ENCODE results near the gene RARG.
"Not testable (repeated sequence)": the region's sequence is repeated elsewhere in the genome, so short reads cannot be mapped to it uniquely, and the experiment has no call there.

The RARG gene

DNA sequence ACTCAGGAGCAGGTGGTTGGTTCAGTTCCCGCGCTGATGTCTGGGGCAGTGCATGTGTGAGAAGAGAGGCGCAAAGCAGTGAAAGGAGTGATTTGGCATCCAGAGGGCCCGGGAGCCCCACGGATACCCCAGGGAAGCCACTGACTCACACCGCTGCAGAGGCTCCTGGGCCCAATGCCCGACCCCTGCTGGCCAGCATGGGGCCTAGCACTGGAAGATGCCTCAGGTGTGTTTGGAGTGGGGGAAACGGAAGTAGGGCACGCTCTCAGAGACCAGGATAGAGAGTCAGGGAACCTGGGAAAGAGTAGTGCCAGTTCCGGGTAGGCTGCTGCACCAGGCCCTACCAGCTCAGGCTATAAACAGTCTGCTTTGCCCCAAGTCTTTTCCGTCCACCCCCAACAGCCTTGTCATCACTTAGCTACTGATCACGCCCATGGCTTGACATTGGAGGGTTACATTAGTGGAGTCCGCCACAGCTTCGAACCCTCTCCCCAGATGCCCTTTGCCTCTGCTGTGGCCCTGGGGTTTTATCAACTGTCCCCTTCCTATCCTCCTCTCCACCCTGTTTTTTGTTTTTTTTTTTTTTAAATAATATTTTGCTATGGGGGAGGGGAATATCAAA is 41.8 kb downstream of the RARG start:
- DNase-seq (ENCODE audit: low read depth): no peak

DNA sequence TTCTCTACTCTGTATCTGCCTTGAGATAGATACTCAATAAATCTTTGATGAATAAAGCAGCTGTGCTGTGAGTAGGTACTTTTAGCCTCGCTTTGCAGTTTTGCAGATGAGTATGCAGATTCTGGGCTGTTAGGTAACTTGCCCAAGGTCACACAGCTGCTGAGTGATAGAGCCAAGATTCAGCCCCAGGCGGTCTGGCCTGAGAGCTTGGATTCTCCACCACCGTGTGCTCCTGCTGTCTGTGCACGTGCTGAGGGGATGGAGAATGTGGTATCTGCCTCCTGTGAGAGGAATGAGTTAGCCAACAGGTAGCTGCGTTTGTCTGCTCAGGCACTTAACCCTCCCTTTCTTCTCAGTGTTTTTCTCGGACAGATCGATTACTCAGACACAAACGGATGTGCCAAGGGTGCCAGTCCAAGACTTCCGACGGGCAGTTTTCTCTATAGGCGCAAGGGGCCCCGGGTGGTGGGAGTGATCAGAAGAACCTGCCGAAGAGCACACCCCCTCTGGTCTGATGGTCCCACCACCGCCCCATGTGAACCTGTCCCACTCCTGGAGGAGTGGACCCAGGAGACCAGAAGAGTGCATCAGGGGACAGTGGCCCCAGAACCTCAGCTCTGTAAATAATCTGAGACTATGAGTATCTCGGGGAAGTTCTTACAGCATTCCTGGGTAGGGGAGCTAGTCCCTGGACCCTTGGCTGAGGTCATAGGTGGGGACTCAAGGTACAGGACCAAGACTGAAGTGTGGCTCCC is 44.7 kb downstream of the RARG start:
- no peak for DNase-seq (ENCODE audit: low read depth)

DNA sequence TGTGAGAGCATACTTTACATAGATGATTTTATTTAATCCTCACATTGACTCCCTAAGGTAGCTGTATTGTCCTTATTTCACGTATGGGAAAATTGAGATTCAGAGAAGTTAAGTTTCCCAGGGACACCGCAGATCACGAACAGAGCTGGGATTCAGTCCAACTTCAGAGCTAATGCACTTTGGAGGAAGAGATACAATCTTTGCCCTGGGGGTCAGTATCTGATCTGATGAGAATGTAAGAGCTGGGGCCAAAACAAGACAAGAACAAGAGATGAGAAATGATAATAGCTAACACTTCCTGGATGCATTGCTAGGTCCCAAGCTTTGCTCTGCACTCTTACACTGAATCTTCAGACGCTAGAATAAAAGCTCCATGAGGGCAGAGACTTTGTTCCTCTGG is 45.3 kb downstream of the RARG start:
- DNase-seq (ENCODE audit: low read depth): no peak

DNA sequence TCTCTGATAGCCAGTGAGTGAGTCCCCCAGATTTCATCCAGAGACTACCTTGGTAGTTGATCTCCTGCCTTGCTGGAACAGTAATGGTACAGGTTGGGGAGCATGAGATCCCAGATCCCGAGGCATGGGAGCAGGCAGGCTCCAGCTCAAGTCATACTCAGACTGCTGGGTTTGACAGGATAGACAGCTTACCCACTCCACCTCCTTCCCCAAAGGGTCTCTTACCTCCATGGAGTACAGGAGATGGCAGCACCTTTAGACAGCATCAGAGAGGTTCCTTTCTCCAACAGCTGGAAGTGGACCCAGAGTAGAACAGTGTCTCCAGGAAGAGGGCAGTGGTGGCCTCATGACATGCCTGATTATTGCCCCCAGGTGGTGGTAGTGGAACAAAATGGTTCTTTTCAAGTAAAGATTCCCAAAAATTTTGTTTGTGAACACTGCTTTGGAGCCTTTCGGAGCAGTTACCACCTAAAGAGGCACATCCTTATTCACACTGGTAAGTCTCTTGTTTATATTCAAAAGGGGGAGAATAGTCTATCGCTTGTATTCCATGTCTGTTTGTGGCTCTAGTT is 46.3 kb downstream of the RARG start:
- no peak for DNase-seq (ENCODE audit: low read depth)

DNA sequence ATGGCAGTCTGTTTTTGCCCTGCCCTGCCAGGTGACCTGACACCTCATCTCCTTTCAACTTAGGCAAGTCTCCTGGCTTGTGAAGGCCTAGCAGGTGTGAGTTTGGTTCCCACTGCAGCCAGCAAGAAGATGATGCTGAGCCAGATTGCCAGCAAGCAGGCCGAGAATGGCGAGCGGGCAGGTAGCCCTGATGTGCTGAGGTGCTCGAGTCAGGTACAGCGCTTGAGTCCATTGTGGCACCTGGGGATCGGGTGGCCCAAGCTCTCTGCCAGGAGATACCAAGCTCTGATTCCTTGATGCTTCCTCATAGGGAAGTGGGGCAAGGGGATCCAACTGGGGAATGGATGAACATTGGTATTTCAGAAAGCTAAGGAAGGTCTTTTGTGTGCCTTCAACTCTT is 47.2 kb downstream of the RARG start:
- DNase-seq (ENCODE audit: low read depth): no peak

DNA sequence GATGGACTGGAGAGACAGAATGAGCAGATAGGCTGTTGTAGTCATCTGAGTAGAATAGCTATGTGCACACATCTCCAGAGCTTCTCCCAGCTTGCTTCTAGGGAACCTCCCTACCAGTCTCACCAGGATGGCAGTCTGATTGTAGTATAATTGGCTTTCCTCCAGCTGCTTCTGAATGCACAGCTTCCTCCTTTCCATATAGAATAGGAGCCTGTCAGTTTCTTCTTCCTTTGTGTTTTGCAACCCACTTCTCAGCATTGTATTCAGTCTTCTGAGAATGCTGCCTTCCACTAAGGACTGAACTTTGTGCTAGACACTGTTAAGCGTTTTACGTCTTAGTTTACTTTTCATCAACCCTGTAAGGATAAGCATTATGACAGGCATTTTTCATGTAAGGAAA is 49.1 kb downstream of the RARG start:
- no peak for DNase-seq (ENCODE audit: low read depth)

DNA sequence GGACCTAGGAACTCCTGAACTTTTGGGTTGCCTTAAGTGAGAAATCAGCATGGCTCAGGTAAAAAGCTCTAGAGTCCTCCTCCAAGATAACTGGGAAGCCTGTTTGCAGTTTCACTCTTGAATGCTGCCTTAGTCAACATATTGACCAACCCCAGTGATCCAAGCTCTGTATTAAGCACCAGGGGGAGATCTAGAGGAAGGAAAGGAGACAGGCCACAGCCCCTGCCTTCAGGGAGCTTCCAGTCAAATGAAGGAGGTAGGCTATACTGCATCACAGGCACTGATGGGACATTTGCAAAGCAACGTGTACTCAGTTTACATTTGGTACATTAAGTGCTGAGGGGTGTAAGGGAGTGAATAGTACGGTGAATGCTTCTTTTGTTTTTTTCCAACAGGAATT is 50.1 kb downstream of the RARG start:
- no peak for DNase-seq (ENCODE audit: low read depth)

DNA sequence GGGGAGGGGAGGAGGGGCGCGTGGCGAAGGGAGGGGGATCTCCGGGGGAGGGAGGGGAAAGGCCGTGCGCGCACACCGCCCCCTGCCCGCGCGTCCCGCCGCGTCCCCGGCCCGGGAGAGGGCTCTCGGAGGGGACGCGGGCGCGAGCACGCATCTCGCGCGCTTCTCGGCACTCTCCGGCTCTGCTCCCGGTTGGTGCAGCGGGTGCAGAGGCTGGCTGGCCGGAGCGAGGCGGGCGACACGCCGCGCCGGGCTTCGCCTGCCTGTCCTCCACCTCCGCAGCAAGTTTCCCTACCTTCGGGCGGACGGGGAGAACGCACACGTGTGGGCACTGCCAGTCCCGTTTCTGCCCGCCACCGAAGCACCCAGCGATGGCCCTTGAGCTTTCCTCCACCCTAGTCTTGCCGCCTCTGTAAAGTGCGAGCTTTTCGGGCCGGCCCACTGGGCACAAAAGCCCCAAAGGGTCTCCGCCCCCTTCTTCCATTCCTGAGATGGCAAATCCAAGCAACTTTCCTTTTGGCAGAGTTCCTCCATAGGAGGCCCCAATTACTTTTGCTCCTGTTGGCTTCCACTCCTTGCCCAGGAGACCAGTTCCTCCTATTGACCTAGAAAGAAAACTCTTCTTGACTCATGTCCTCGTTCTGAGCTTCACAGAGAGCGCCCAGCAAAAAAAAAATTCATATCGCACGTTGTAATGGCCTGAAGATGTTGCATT is 50.9 kb downstream of the RARG start:
- no peak for DNase-seq (ENCODE audit: low read depth)

DNA sequence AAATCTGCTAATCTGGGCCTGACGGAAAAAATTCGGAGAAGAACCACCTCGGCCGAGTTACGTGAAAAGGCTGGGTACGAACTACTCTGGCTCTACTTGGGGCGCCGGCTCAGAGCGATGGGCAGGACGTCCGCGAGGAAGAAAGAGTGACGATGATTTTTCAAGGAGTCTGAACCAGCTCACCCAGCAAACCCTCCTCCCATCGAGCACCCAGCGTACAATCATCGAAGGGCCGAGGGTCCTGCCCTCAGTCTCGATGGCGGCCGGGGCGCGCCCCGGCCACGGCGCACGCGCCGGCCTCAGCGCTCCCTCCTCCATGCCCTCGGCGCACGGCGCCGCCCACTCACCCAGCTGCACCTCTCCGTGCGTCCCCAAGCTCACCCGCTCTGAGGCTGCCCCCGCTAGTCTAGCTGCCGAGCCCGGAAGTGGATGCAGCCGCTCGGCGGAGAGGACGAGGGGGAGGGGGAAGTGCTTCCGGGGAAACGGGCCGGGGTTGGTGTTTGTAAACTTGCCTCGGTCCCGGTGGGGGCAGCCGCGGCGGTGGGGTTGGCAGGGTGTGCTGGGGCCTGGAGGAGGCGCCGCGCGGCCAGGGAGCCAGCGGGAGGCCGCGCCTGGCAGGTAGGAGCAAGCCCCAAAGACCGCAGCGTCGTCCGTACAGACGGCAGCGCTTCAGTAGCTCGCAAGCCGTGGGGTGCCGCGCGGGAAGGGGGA is 51.6 kb downstream of the RARG start, which contains the start of the genes CSAD and ZNF740:
Gene CSAD (minus strand): TSS at position 706 of the 711 bp plus-strand sequence. CDS start 7,455 bp downstream, outside the sequence.
Gene ZNF740 (plus strand): TSS at position 503 of the 711 bp plus-strand sequence. CDS start 1,262 bp downstream, outside the sequence.
- DNase-seq (ENCODE audit: low read depth): peak; percentile 98

DNA sequence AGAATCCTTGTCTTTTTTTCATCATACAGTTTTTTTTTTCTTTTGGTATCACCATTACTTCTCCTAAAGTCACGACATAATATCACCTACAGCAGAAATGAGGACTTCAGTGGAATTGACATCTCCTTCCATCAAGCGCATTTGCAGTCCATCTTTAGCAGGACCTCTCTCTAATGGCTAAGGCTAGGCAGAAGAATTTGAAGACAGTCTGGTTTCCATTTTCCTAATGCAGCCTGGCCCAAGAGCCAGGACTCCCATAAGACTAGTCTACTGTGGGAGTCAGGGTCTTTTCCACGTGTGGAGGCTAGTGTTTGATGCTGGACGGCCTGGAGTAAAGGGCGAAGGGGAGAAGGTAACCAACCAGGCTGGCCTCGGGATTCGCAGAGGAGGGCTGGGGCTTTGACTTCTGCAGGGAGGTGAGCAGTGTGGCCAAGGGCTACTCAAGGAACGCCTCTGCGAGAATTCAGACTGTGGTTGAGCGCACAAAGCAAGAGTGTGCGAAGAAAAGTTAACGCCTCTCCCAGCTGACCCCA is 52.3 kb downstream of the RARG start:
- no peak for DNase-seq (ENCODE audit: low read depth)

DNA sequence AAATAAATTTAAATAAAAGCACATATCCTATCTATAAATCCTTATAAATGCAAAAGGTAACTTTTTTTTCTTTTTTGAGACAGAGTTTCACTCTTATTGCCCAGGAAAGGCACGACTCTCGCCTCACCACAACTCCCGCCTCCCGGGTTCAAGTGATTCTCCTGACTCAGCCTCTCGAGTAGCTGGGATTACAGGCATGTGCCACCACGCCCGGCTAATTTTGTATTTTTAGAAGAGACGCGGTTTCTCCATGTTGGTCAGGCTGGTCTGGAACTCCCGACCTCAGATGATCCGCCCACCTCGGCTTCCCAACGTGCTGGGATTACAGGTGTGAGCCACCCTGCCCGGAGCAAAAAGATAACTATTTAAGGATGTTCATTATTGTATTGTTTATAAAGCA is 53.2 kb downstream of the RARG start:
- DNase-seq (ENCODE audit: low read depth): not testable (repeated sequence)

DNA sequence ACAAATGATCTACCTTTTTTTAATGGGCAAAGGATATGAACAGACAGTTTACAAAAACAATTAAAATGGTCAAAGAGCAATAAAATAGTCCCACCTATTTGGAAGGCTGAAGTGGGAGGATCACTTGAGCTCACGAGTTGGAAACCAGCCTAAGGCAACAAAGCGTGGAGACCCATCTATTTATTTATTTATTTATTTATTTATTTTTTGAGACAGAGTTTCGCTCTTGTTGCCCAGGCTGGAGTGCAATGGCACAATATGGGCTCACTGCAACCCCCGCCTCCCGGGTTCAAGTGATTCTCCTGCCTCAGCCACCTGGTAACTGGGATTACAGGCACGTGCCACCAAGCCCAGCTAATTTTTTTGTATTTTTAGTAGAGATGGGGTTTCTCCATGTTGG is 54.6 kb downstream of the RARG start:
- DNase-seq (ENCODE audit: low read depth): not testable (repeated sequence)

DNA sequence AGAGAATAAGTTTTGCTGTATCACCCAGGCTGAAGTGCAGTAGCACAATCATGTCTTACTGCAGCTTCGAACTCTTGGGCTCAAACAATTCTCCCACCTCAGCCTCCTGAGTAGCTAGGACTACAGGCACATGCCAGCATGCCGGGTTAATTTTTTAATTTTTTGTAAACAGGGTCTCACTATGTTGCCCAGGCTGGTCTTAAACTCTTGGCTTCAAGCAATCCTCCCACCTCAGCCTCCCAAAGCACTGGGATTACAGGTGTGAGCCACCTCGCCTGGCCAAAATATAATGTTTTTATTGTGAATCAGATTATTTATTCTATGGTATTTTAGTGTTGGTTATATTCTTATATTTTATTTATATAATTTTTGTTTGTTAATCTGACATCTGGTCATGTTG is 55.3 kb downstream of the RARG start:
- DNase-seq (ENCODE audit: low read depth): no peak

DNA sequence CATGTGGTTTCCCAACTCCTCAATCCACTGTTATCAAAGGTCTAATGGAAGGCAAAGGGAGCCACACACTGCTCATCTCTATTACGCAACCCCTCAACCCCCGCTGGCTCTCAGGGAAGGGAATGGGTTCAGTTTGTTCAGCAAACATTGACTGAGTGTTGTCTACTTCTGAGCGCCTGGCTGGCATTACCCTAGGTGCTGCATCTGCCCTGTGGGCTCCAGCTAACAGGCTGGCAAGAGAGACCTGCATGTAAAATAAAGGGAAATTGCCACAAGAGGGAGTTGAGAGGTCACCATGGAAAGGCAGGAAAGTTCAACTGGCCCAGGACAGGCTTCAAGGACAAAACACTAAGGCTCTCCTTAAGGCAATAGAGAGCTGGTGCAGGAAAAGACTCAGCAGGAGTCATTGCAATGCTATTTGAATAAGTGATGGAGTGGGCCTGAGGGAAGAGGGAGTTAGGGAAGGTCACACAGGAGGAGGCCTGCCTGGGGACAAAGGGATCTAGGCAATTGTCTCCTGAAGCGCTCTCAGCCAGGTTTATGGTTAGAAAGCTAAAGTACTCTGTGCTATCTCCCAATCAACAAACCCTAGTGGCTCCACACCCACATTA is 57.0 kb downstream of the RARG start:
- DNase-seq (ENCODE audit: low read depth): no peak

DNA sequence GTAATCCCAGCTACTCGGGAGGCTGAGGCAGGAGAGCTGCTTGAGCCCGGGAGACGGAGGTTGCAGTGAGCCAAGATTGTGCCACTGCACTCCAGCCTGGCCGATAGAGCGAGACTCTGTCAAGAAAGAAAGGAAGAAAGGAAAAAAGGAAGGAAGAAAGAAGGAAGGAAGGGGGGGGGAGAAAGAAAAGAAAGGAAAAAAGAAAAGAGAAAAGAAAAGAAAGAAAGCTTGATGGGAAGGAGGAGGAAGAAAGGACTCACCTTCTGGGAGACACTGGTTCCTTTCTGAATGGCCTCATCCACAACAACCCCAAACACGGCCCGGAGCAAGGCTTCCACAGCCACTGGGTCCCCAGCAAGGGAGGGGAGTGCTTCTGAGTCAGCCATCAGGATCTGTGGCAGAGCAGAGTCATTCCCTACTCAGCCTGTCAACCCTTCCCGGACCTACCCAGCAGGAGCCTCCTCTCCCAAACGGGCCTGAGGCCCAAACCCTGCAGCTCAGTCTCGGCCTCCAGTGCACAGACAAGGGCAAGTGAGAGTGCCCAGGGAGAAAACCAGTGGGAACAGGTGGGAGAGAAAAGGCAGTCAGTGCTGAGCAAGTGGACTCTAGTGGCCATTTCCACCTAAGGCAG is 58.8 kb downstream of the RARG start:
- no peak for DNase-seq (ENCODE audit: low read depth)

DNA sequence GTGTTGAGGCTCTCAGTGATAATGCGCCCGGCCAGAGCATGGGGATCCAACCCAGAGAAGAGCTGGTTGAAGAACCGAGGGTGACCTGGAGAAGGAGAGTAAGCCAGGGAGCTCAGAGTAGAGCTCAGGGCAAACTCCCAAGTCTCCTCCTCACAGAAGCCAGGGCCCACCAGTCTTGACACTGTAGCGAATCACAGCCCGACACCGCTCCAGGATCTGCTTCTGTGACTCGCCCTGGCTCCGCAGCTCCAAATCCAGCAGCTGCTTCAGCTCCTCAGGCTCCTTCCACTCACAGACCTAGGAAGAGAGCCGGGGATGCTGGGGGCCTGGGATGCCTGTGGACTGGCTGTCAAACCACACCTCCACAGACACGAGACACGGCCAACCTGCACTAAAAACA is 59.7 kb downstream of the RARG start:
- DNase-seq (ENCODE audit: low read depth): no peak

DNA sequence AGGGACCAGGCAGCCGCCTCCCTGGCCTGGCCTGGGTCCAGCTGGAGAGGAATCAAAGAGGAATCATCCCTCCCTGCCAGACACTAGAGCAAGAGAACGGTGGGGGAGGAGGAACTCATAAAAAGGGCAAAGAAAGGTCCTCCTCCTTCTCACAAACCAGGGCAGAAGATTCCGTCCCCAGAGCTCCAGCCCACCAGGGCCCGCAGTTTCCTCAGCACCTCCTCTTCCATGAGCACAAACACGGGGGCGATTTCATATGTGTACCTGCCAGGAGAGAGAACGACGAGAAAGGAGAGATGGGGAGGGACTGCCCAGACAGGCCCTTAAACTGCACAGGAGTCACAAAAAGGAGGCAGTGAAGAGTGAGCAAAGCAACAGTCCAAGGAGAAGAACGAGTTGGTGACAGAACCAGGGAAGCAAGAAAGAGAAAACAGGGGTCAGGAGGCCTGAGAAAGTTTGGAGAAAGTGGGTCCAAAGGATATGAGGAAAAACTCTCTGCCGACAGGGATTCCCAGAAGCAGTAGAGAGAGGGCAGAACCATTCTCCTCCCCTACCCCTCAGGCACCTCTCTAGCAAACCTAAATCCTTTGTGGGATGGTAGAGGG is 60.2 kb downstream of the RARG start:
- DNase-seq (ENCODE audit: low read depth): no peak

DNA sequence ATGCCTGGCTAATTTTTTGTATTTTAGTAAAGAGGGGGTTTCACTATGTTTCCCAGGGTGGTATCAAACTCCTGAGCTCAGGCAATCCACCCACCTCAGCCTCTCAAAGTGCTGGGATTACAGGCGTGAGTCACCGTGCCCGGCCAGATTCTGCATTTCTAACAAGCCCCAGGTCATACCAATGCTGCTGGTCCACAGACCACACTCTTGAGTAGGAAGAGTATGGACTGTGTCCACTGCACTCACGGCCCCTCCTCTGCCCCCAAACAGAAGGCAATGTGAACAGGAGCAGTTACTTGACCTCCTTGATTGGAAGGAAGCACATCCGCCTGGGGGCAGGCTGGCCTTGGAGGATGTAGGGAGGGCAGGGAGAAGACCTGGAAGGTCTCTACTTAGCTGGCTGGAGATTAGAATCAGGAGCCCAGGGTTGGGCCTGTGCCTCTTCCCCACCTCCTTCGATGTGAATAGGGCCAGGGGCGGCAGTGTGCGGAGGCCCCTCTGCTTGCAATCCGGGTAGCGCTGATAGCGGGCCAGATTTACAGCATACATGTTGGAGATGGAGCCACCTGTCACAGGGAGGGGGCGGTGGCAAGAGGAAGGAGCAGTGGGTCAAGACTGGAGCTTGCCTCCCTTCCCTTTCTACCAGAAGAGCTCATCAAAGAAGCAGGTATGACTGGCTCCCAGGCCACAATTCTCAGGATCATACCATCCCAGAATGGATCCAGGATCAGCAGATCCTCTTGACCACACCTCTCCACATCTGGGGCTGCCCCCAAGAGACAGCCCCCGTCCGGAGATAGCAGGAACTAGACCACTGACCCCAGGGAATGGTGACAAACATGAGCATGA is 60.9 kb downstream of the RARG start:
- no peak for DNase-seq (ENCODE audit: low read depth)

DNA sequence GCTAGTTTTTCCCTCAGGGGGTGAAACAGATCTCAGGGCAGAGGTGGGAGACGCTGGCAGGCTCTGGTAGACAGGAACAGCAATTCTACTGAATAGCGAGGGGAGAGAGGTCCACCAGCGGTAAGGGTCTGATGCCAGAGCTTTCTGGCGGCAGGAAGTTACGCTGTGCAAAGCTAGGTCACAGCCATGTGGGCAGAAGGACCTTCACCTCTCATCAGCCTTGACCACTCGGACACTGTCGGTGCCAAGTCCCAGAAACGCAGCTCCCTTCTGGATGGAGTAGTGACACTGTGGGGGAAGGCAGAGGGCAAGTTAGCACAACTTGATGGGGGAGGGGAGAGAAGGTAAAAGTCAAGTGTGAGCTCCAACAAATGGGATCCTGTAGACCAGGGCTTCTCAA is 61.8 kb downstream of the RARG start:
- DNase-seq (ENCODE audit: low read depth): no peak

Measured in T-helper 22 cell (primary cell).